IPS DF 6.9 (cell line): ENCODE results near the gene NKD1.
A peak's percentile ranks its signal among the peaks of the same experiment; 100 is the strongest.

Experiments used
- DNase-seq: peaks from one replicate; pipeline ENCODE4 v3.0.0-alpha.2; 2013; ENCODE audit warnings: low read depth, low spot score
- H3K27ac ChIP-seq: one replicate; pipeline ENCODE4 v1.5.1; 2013; ENCODE audit warnings: low read length, control low read depth
- H3K27me3 ChIP-seq: 2 replicates; pipeline ENCODE4 v1.6.1; 2013; ENCODE audit warnings: mild to moderate bottlenecking, low read length; ENCODE audit not compliant: control insufficient read depth, insufficient read depth
- H3K36me3 ChIP-seq: 2 replicates; pipeline ENCODE4 v1.6.1; 2013; ENCODE audit warnings: low read length; ENCODE audit not compliant: control insufficient read depth, insufficient read depth
- H3K4me1 ChIP-seq: 2 replicates; pipeline ENCODE4 v1.6.1; 2013; ENCODE audit warnings: low read length; ENCODE audit not compliant: control insufficient read depth, insufficient read depth
- H3K4me3 ChIP-seq: 2 replicates; pipeline ENCODE4 v1.5.1; 2013; ENCODE audit warnings: mild to moderate bottlenecking, low read length
- H3K9me3 ChIP-seq: 2 replicates; pipeline ENCODE4 v1.6.1; 2013; ENCODE audit warnings: low read length, inconsistent platforms; ENCODE audit not compliant: control insufficient read depth, insufficient read depth
- WGBS: extraction: QIAGEN DNeasy Blood & Tissue Kit; methylation state at CpG from one replicate; pipeline ENCODE4 v1.1.7; 2013; ENCODE audit warnings: mixed read lengths, missing lambda C conversion rate; ENCODE audit not compliant: insufficient read length, insufficient coverage; 5-methylcytosine and 5-hydroxymethylcytosine counted together

NKD1 gene

GRCh38 chr16:50505714-50506542 is 42.3 kb upstream of the NKD1 start:
- no peaks in the 10 kb centered on the region for H3K36me3 ChIP-seq
- H3K4me3 ChIP-seq = no peak overlapping the region
- peaks cover 4% of the 10 kb centered on the region for H3K4me1 ChIP-seq
- WGBS = no CpG with 5 or more reads among the region's 13 CpGs
- DNase-seq = no peak
- H3K9me3 ChIP-seq = no peaks in the 10 kb centered on the region
- H3K27me3 ChIP-seq = no peaks in the 10 kb centered on the region
- no peak overlapping the region for H3K27ac ChIP-seq

GRCh38 chr16:50506543-50506937 is 41.7 kb upstream of the NKD1 start:
- no CpG with 5 or more reads among the region's 4 CpGs for WGBS
- H3K9me3 ChIP-seq = no peaks in the 10 kb centered on the region
- no peak for DNase-seq
- H3K27me3 ChIP-seq = no peaks in the 10 kb centered on the region
- H3K36me3 ChIP-seq = no peaks in the 10 kb centered on the region
- H3K4me1 ChIP-seq = peaks cover 4% of the 10 kb centered on the region
- no peak overlapping the region for H3K4me3 ChIP-seq
- no peak overlapping the region for H3K27ac ChIP-seq

- H3K36me3 ChIP-seq = no peaks in the 10 kb centered on the region
- H3K4me3 ChIP-seq = no peak overlapping the region
- H3K27me3 ChIP-seq = no peaks in the 10 kb centered on the region
- H3K9me3 ChIP-seq = no peaks in the 10 kb centered on the region
- H3K27ac ChIP-seq = no peak overlapping the region
- no peak for DNase-seq
- WGBS = no CpG with 5 or more reads among the region's 3 CpGs
- H3K4me1 ChIP-seq = peaks cover 4% of the 10 kb centered on the region
Measured at GRCh38 chr16:50507397-50507796, 40.8 kb upstream of the NKD1 start.

DNA sequence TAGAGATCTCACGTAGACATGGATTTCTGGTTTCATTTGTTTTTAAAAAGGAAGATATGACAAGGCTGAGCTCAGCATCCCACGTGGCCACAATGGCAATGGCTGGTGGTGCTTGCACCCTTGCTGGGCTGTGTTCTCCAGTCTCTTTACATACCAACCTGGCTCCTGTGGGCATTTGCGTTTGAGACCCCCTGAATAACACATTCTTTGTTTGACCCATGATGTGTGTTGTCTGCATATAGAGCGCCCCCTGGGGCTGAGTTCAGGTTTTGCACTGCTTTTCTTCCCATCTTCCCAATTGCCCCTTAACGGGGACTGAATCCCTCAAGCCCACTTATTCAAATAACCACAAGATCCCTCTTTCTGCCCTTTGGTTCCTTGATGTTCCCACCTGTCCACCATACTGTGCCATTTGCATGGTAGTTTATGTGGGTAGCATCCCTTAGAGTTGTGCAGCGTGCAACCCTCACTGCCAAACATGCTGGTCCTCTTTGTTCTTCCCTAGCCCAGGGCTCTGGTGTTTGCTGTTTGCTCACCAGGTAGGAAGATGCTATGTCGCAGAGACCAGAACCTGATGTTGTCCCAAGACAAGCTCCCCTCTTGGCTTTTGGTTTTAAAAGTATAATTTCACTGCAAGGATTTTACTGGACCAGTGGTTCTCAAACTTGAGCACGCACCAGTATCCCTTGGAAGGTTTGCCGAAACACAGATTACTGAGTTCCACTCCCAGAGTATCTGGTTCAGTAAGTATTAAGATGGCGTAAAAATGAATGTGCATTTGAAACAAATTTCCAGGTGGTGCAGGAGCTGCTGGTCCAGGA is 38.5 kb upstream of the NKD1 start:
- Histone ChIP-seq H3K27ac (no peak overlapping the region), H3K27me3 (no peaks in the 10 kb centered on the region), H3K36me3 (no peaks in the 10 kb centered on the region), H3K4me1 (peaks cover 4% of the 10 kb centered on the region), H3K4me3 (no peak overlapping the region), H3K9me3 (no peaks in the 10 kb centered on the region)
- DNase-seq = peak; percentile 55
- no CpG with 5 or more reads among the region's 10 CpGs for WGBS

DNA sequence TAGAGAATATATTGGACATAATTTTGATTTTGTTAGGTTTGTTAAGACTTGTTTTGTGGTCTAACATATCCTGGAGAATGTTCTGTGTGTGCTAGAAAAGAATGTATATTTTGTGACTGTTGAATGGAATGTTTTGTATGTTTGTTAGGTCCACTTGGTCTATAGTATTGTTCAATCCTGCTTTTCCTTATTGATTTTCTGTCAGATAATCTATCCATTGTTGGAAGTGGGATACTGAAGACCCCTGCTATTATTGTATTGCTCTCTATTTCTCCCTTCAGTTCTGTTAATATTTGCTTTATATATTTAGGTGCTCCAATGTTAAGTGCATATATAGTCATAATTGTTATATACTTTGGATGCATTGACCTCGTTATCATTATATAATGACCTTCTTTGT is 33.0 kb upstream of the NKD1 start:
- no peak overlapping the region for H3K27ac ChIP-seq
- no peak for DNase-seq
- no peak overlapping the region for H3K4me3 ChIP-seq
- H3K27me3 ChIP-seq = no peaks in the 10 kb centered on the region
- no peaks in the 10 kb centered on the region for H3K9me3 ChIP-seq
- no CpG with 5 or more reads among the region's 1 CpG for WGBS
- no peaks in the 10 kb centered on the region for H3K36me3 ChIP-seq
- H3K4me1 ChIP-seq = no peaks in the 10 kb centered on the region

DNA sequence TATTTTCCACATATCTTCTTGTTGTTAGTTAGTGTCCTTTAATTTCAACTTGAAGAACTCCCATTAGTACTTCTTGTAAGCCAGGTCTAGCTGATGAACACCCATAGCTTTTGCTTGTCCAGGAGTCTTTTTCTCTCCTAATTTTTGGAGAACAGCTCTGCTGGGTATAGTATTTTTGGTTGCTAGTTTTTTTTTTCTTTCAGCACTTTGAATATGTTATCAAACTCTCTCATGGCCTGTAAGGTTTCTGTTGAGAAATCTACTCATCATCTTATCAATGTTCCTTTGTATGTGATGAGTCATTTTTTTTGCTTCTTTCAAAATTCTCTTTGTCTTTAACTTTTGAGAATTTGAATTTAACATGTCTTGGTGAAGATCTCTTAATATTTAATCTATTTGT is 31.8 kb upstream of the NKD1 start:
- Histone ChIP-seq H3K4me3 (no peak overlapping the region), H3K4me1 (no peaks in the 10 kb centered on the region), H3K36me3 (no peaks in the 10 kb centered on the region), H3K27ac (no peak overlapping the region), H3K27me3 (no peaks in the 10 kb centered on the region), H3K9me3 (no peaks in the 10 kb centered on the region)
- DNase-seq = no peak

GRCh38 chr16:50516890-50517289 is 31.3 kb upstream of the NKD1 start:
- Histone ChIP-seq H3K27ac (no peak overlapping the region), H3K9me3 (no peaks in the 10 kb centered on the region), H3K4me3 (no peak overlapping the region), H3K27me3 (no peaks in the 10 kb centered on the region), H3K4me1 (no peaks in the 10 kb centered on the region), H3K36me3 (no peaks in the 10 kb centered on the region)
- WGBS = no CpG with 5 or more reads among the region's 1 CpG
- DNase-seq = no peak

GRCh38 chr16:50517450-50518252 is 30.5 kb upstream of the NKD1 start:
- WGBS = no CpG with 5 or more reads among the region's 2 CpGs
- no peaks in the 10 kb centered on the region for H3K27me3 ChIP-seq
- H3K4me3 ChIP-seq = no peak overlapping the region
- H3K4me1 ChIP-seq = no peaks in the 10 kb centered on the region
- H3K27ac ChIP-seq = no peak overlapping the region
- H3K36me3 ChIP-seq = no peaks in the 10 kb centered on the region
- H3K9me3 ChIP-seq = no peaks in the 10 kb centered on the region
- no peak for DNase-seq

- Histone ChIP-seq H3K27me3 (no peaks in the 10 kb centered on the region), H3K36me3 (no peaks in the 10 kb centered on the region), H3K9me3 (no peaks in the 10 kb centered on the region), H3K4me1 (no peaks in the 10 kb centered on the region), H3K27ac (no peak overlapping the region), H3K4me3 (no peak overlapping the region)
- no peak for DNase-seq
- WGBS = no CpG with 5 or more reads among the region's 5 CpGs
Measured at GRCh38 chr16:50519001-50519400, 29.2 kb upstream of the NKD1 start.

- Histone ChIP-seq H3K4me1 (no peaks in the 10 kb centered on the region), H3K27ac (no peak overlapping the region), H3K9me3 (no peaks in the 10 kb centered on the region), H3K4me3 (no peak overlapping the region), H3K36me3 (no peaks in the 10 kb centered on the region), H3K27me3 (no peaks in the 10 kb centered on the region)
- no CpG with 5 or more reads among the region's 3 CpGs for WGBS
- no peak for DNase-seq
Measured at GRCh38 chr16:50519602-50520001, 28.6 kb upstream of the NKD1 start.
